GM10248 (cell line): ENCODE results near the gene ADAMTS12.
A peak's percentile ranks its signal among the peaks of the same experiment; 100 is the strongest.

Source experiments
- CTCF ChIA-PET: fragments of 300-600 bp; sonication (Branson Sonifier 250); formaldehyde crosslinking; extraction: SDS; loops from one replicate; lab custom pipeline; 2021; ENCODE audit warnings: antibody characterized with exemption; lab: Yijun Ruan, JAX
- POLR2A ChIA-PET: fragments of 350-650 bp; sonication (Branson Sonifier 250); formaldehyde crosslinking; extraction: SDS; loops from one replicate; lab custom pipeline; 2020; ENCODE audit warnings: antibody characterized with exemption; lab: Yijun Ruan, JAX
- DNase-seq: peaks from one replicate; pipeline ENCODE4 v3.0.0; 2012; ENCODE audit errors: extremely low spot score
- CTCF ChIP-seq: IDR thresholded peaks from 2 replicates; pipeline ENCODE4 v1.5.1; 2012; ENCODE audit warnings: mild to moderate bottlenecking, low read depth; ENCODE audit errors: extremely low read depth, missing control alignments, control extremely low read depth

The ADAMTS12 gene

GRCh38 chr5:33937707-33938506 lies 46.1 kb upstream of the ADAMTS12 start:
- no peak for TF ChIP-seq CTCF
- no peak for DNase-seq
- ChIA-PET POLR2A (no interaction called here), CTCF (interaction anchor here (0.9 to 1.2 kb wide), 3 partner anchors 32 to 502 kb away, joined by 3 to 4 read pairs (median 3); no protein-coding TSS in a partner anchor)

GRCh38 chr5:33937017-33937706 lies 45.4 kb upstream of the ADAMTS12 start:
- ChIA-PET POLR2A (no interaction called here), CTCF (interaction anchor here (2.0 to 6.0 kb wide), 5 partner anchors 12 to 467 kb away, joined by 6 to 68 read pairs (median 8); no protein-coding TSS in a partner anchor)
- no peak for DNase-seq
- TF ChIP-seq CTCF, result no peak

- DNase-seq, result no peak
- POLR2A ChIA-PET, result no interaction called here
- no peak for TF ChIP-seq CTCF
- CTCF ChIA-PET, result interaction anchor here (0.9 to 6.0 kb wide), 13 partner anchors 13 to 498 kb away, joined by 3 to 68 read pairs (median 10); no protein-coding TSS in a partner anchor
These were observed 44.7 kb upstream of the ADAMTS12 start, which contains the start of gene RXFP3 for GRCh38 chr5:33936381-33937016. Gene RXFP3 (plus strand): TSS chr5:33936386. CDS start chr5:33936741, 355 bp downstream.

- peak; percentile 74 for DNase-seq
- POLR2A ChIA-PET, result no interaction called here
- peak; percentile 9 for TF ChIP-seq CTCF
- CTCF ChIA-PET, result interaction anchor here (0.8 to 6.0 kb wide), 24 partner anchors 10 to 500 kb away, joined by 3 to 68 read pairs (median 6); partner anchors contain the start of gene ADAMTS12
These were observed 44.2 kb upstream of the ADAMTS12 start for GRCh38 chr5:33936004-33936380.

GRCh38 chr5:33934176-33934575 lies 42.4 kb upstream of the ADAMTS12 start:
- ChIA-PET CTCF (interaction anchor here (0.8 to 6.0 kb wide), 40 partner anchors 12 to 501 kb away, joined by 3 to 68 read pairs (median 6); partner anchors contain the start of gene ADAMTS12), POLR2A (no interaction called here)
- TF ChIP-seq CTCF, result no peak
- no peak for DNase-seq

- CTCF ChIA-PET, result interaction anchor here (0.8 to 6.0 kb wide), 38 partner anchors 12 to 500 kb away, joined by 3 to 68 read pairs (median 6); partner anchors contain the start of gene ADAMTS12
- TF ChIP-seq CTCF, result no peak
- POLR2A ChIA-PET, result no interaction called here
- DNase-seq, result peak; percentile 59
These were observed 42.0 kb upstream of the ADAMTS12 start for GRCh38 chr5:33933723-33934169.
